Measurements from ENCODE around the gene MPHOSPH9. TPM values are rescaled to one million over a fixed set of nuclear protein-coding genes. Genes with fewer than 3 reads are reported as not detected.

Gene MPHOSPH9
- total RNA-seq, 1 experiment from 2014 or later = 44.9 TPM

DNA sequence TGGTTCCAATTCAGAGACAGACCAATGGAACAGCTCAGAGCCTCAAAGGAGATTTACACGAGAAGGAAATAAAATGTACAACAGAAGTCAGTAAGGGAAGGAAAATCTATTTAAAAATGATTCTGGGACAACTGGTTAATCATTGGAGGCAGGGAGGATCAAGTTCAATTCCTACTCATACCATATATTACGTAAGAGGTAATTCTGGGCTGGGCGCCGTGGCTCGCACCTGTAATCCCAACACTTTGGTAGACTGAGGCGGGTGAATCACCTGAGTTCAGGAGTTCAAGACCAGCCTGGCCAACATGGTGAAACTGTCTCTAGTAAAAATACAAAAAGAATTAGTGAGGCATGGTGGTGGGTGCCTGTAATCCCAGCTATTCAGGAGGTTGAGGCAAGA is 45.3 kb downstream of the MPHOSPH9 start:
- ATAC-seq (no peak), DNase-seq (ENCODE audit: low read depth, low spot score) (no peak)
- Histone ChIP-seq H3K4me1 (ENCODE audit: control insufficient read depth in 1 of 2, insufficient read depth in 2 of 2, low read length in 2 of 2) (no peaks in the 10 kb centered on the region), H3K27me3 (ENCODE audit: insufficient read depth, low read length) (no peaks in the 10 kb centered on the region), H3K36me3 (ENCODE audit: control insufficient read depth in 1 of 2, insufficient read depth in 2 of 2, low read length in 2 of 2) (peaks cover 9% of the 10 kb centered on the region in 2 experiments; a peak in 3 of 4 replicates), H3K4me3 (replicated peaks in 1 of 2; ENCODE audit: low read depth in 1 of 2, low read length in 2 of 2) (no peak overlapping the region), H3K79me2 (ENCODE audit: insufficient read depth, low read length) (peaks cover 3% of the 10 kb centered on the region; the same call in 1 of the 2 replicates), H4K20me1 (ENCODE audit: insufficient read depth) (no peaks in the 10 kb centered on the region), H3K9me3 (ENCODE audit: control insufficient read depth in 1 of 2, insufficient read depth in 1 of 2, low read depth in 1 of 2, low read length in 2 of 2) (no peaks in the 10 kb centered on the region), H3K27ac (ENCODE audit: low read depth, low read length) (no peak overlapping the region), H3K4me2 (ENCODE audit: low read length) (no peak overlapping the region), H3K9ac (ENCODE audit: low read length) (no peak overlapping the region), H2AFZ (ENCODE audit: low read depth, low read length, poor library complexity, severe bottlenecking) (no peak overlapping the region), H3K9me2 (ENCODE audit: insufficient read depth) (no peaks in the 10 kb centered on the region)
- TF ChIP-seq ZNF274 (IDR thresholded peaks at IDR 0.05; ENCODE audit: low read depth, low read length) (no peak), YY1 (IDR thresholded peaks at IDR 0.05; ENCODE audit: extremely low read depth, insufficient replicate concordance, low read depth, low read length) (no peak), SP1 (IDR thresholded peaks at IDR 0.05; ENCODE audit: low read depth) (no peak), CEBPB (IDR thresholded peaks at IDR 0.05; ENCODE audit: low read depth) (no peak), CBX3 (IDR thresholded peaks at IDR 0.05; ENCODE audit: low read depth) (no peak), POLR2AphosphoS5 (IDR thresholded peaks at IDR 0.05; ENCODE audit: low read depth, low read length) (no peak), SIN3A (IDR thresholded peaks at IDR 0.05; ENCODE audit: low read depth) (no peak), SRF (IDR thresholded peaks at IDR 0.05; ENCODE audit: low read depth) (no peak), EZH2phosphoT487 (IDR thresholded peaks at IDR 0.05; ENCODE audit: borderline replicate concordance) (no peak), TCF7L2 (IDR thresholded peaks at IDR 0.05; ENCODE audit: borderline replicate concordance, extremely low read depth, insufficient read depth, insufficient read length) (no peak), FOSL1 (IDR thresholded peaks at IDR 0.05; ENCODE audit: low read depth) (no peak), ZFX (IDR thresholded peaks at IDR 0.05) (no peak), JUND (IDR thresholded peaks at IDR 0.05) (no peak), EZH2 (IDR thresholded peaks at IDR 0.05) (no peak), ELF1 (IDR thresholded peaks at IDR 0.05; ENCODE audit: borderline replicate concordance, low read depth) (no peak)
- TF ChIP-seq, protein P1, sequence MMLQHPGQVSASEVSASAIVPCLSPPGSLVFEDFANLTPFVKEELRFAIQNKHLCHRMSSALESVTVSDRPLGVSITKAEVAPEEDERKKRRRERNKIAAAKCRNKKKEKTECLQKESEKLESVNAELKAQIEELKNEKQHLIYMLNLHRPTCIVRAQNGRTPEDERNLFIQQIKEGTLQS (IDR thresholded peaks at IDR 0.05) = no peak
- TF ChIP-seq, protein P2, sequence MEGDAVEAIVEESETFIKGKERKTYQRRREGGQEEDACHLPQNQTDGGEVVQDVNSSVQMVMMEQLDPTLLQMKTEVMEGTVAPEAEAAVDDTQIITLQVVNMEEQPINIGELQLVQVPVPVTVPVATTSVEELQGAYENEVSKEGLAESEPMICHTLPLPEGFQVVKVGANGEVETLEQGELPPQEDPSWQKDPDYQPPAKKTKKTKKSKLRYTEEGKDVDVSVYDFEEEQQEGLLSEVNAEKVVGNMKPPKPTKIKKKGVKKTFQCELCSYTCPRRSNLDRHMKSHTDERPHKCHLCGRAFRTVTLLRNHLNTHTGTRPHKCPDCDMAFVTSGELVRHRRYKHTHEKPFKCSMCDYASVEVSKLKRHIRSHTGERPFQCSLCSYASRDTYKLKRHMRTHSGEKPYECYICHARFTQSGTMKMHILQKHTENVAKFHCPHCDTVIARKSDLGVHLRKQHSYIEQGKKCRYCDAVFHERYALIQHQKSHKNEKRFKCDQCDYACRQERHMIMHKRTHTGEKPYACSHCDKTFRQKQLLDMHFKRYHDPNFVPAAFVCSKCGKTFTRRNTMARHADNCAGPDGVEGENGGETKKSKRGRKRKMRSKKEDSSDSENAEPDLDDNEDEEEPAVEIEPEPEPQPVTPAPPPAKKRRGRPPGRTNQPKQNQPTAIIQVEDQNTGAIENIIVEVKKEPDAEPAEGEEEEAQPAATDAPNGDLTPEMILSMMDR (IDR thresholded peaks at IDR 0.05 in 2 of 3, conservative IDR thresholded peaks at IDR 0.05 in 1 of 3; ENCODE audit: borderline replicate concordance in 1 of 3, insufficient read depth in 1 of 3, low read depth in 2 of 3, low read length in 2 of 3) = no peak
- TF ChIP-seq, protein P3, sequence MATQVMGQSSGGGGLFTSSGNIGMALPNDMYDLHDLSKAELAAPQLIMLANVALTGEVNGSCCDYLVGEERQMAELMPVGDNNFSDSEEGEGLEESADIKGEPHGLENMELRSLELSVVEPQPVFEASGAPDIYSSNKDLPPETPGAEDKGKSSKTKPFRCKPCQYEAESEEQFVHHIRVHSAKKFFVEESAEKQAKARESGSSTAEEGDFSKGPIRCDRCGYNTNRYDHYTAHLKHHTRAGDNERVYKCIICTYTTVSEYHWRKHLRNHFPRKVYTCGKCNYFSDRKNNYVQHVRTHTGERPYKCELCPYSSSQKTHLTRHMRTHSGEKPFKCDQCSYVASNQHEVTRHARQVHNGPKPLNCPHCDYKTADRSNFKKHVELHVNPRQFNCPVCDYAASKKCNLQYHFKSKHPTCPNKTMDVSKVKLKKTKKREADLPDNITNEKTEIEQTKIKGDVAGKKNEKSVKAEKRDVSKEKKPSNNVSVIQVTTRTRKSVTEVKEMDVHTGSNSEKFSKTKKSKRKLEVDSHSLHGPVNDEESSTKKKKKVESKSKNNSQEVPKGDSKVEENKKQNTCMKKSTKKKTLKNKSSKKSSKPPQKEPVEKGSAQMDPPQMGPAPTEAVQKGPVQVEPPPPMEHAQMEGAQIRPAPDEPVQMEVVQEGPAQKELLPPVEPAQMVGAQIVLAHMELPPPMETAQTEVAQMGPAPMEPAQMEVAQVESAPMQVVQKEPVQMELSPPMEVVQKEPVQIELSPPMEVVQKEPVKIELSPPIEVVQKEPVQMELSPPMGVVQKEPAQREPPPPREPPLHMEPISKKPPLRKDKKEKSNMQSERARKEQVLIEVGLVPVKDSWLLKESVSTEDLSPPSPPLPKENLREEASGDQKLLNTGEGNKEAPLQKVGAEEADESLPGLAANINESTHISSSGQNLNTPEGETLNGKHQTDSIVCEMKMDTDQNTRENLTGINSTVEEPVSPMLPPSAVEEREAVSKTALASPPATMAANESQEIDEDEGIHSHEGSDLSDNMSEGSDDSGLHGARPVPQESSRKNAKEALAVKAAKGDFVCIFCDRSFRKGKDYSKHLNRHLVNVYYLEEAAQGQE (IDR thresholded peaks at IDR 0.05; ENCODE audit: low read depth) = no peak
- ChIA-PET POLR2A (no interaction called here), CTCF (no interaction called here), RAD21 (ENCODE audit: low non-redundant PET in 1 of 2, low total read pairs in 2 of 2, uncharacterized antibody in 2 of 2, unreplicated experiment in 2 of 2) (no interaction called here)
- no TSS peak for BruUV-seq (replicated peaks)
- intact Hi-C loops (cut with micrococcal nuclease) = no loop called here

Measured in HCT116 (cell line).